Caco-2 (cell line): ENCODE data around the gene HNF1B. TPM values are rescaled to one million over a fixed set of nuclear protein-coding genes. Genes with fewer than 3 reads are reported as not detected.
A peak's percentile ranks its signal among the peaks of the same experiment; 100 is the strongest.

Source experiments
- BruUV-seq: library from RNA; stranded (reverse); fragments of 400-500 nt; replicated peaks from 2 replicates; lab custom pipeline; 2021; lab: Mats Ljungman, UMichigan
- CTCF ChIA-PET: fragments of 300-600 bp; sonication (Branson Sonifier 250); formaldehyde crosslinking; loops from one replicate; lab custom pipeline; 2022; ENCODE audit warnings: antibody characterized with exemption; lab: Charles Lee
- POLR2A ChIA-PET: fragments of 300-600 bp; sonication (Branson Sonifier 250); formaldehyde crosslinking; loops from one replicate; lab custom pipeline; 2022; ENCODE audit warnings: antibody characterized with exemption; lab: Charles Lee
- DNase-seq, 2 experiments: peaks; one replicate each; pipeline versions ENCODE4 v3.0.0 to v3.0.0-alpha.2; 2020 to 2022
- H3K27me3 ChIP-seq: replicated peaks from 2 replicates; pipeline ENCODE4 v1.6.0; 2011; ENCODE audit warnings: low read length; ENCODE audit not compliant: control insufficient read depth, insufficient read depth
- H3K36me3 ChIP-seq: 2 replicates; pipeline ENCODE4 v1.5.1; 2011; ENCODE audit warnings: low read length; ENCODE audit not compliant: control insufficient read depth, insufficient read depth
- H3K4me1 ChIP-seq: fragments of 250-450 bp; sonication (Bioruptor Pico); 2 replicates; pipeline ENCODE4 v1.5.1; 2020; ENCODE audit warnings: mild to moderate bottlenecking
- H3K4me3 ChIP-seq: 2 replicates; pipeline ENCODE4 v1.5.1; 2011; ENCODE audit warnings: low read depth, mild to moderate bottlenecking, control low read depth, low read length
- H3K9me3 ChIP-seq: fragments of 250-450 bp; sonication (Bioruptor Pico); 2 replicates; pipeline ENCODE4 v1.5.1; 2020; ENCODE audit warnings: mild to moderate bottlenecking, moderate library complexity
- H3K27ac Mint-ChIP-seq: one replicate; pipeline ENCODE4 v1.8.0; 2022; ENCODE audit warnings: mixed read lengths; ENCODE audit not compliant: unreplicated experiment
- H3K27me3 Mint-ChIP-seq: one replicate; pipeline ENCODE4 v1.8.0; 2022; ENCODE audit warnings: mixed read lengths; ENCODE audit not compliant: insufficient read depth, unreplicated experiment
- H3K36me3 Mint-ChIP-seq: one replicate; pipeline ENCODE4 v1.8.0; 2022; ENCODE audit warnings: mild to moderate bottlenecking, mixed read lengths; ENCODE audit not compliant: insufficient read depth, unreplicated experiment
- H3K4me1 Mint-ChIP-seq: one replicate; pipeline ENCODE4 v1.8.0; 2022; ENCODE audit warnings: low read depth, mixed read lengths; ENCODE audit not compliant: unreplicated experiment
- H3K4me3 Mint-ChIP-seq: one replicate; pipeline ENCODE4 v1.8.0; 2022; ENCODE audit warnings: mild to moderate bottlenecking, moderate library complexity, mixed read lengths; ENCODE audit not compliant: unreplicated experiment
- H3K9me3 Mint-ChIP-seq: one replicate; pipeline ENCODE4 v1.8.0; 2022; ENCODE audit warnings: mixed read lengths; ENCODE audit not compliant: unreplicated experiment
- CTCF ChIP-seq, 2 experiments: fragments of 200-600 bp in 1 of 2; IDR thresholded peaks; 1 replicate in 1 of 2; 2 replicates in 1 of 2; pipeline versions ENCODE4 v1.5.1 to v1.8.0; 2011 to 2022; ENCODE audit warnings: antibody characterized with exemption in 1 of 2, control low read depth in 1 of 2, inconsistent platforms in 1 of 2, low read depth in 1 of 2, low read length in 1 of 2, mild to moderate bottlenecking in 1 of 2, moderate library complexity in 1 of 2; ENCODE audit not compliant: insufficient read depth in 1 of 2, severe bottlenecking in 1 of 2, unreplicated experiment in 1 of 2
- intact Hi-C: fragments of 100-400 bp; cut with micrococcal nuclease; formaldehyde crosslinking; loops from one replicate; pipeline ENCODE4 v1.10.0; 2022; ENCODE audit not compliant: unreplicated experiment
- total RNA-seq: library from RNA; stranded (reverse); gene quantifications from 2 replicates; pipeline ENCODE4 v1.2.3, GENCODE V29; 2022

The HNF1B gene
- total RNA-seq, 1 experiment from 2014 or later: 36.9 TPM

GRCh38 chr17:37741341-37742115 is 3.3 kb downstream of the HNF1B start:
- Mint-ChIP-seq H3K4me1 (peaks cover 32% of the 10 kb centered on the region), H3K27me3 (no peaks in the 10 kb centered on the region), H3K36me3 (peaks cover 58% of the 10 kb centered on the region), H3K4me3 (peak overlapping the region; percentile 100), H3K9me3 (no peaks in the 10 kb centered on the region), H3K27ac (peak overlapping the region; percentile 100)
- TF ChIP-seq CTCF (IDR thresholded peaks at IDR 0.05; ENCODE audit: insufficient read depth in 1 of 2, low read depth in 1 of 2, low read length in 1 of 2, severe bottlenecking in 1 of 2, unreplicated experiment in 1 of 2): no peak
- peak overlapping the region; percentile 64 for H3K4me3 ChIP-seq
- peaks cover 4% of the 10 kb centered on the region for H3K36me3 ChIP-seq
- ChIA-PET CTCF (interaction anchor here (2.1 kb wide), 1 partner anchor 75 kb away, joined by 7 read pairs; no protein-coding TSS in a partner anchor), POLR2A (interaction anchor here (0.5 to 1.3 kb wide), 2 partner anchors 32 to 132 kb away, joined by 3 to 9 read pairs; partner anchors contain the start of gene SYNRG)
- H3K27me3 ChIP-seq: no peaks in the 10 kb centered on the region
- BruUV-seq: no TSS peak
- H3K4me1 ChIP-seq: peaks cover 30% of the 10 kb centered on the region
- no peaks in the 10 kb centered on the region for H3K9me3 ChIP-seq
- no peak for DNase-seq
- intact Hi-C loops: loop anchor here (1.0 kb wide), 1 partner anchor 31 kb away; no protein-coding TSS in a partner anchor

DNA sequence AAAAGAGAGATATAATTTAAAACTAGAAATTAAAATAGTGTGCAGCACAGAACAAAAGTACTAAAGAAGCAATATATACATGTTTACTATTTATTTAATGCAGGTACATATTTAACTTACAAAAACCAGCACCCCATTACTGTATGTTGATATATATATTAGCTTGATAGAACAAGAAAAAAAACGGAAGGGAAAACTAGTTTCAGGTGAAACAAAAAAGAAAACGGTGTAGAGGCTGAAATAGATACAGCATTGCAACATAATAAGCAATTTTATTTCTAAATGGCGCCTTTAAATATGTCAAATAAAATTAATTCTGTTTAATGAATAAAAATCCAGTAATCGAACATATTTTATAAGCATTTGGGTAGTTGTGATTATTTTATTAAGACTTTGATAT is 3.9 kb downstream of the HNF1B start:
- ChIA-PET CTCF (interaction anchor here (0.6 kb wide), 1 partner anchor 173 kb away, joined by 4 read pairs; no protein-coding TSS in a partner anchor), POLR2A (interaction anchor here (0.6 kb wide), 1 partner anchor 51 kb away, joined by 5 read pairs; no protein-coding TSS in a partner anchor)
- peak overlapping the region; percentile 100 for H3K4me3 Mint-ChIP-seq
- H3K4me1 Mint-ChIP-seq: peaks cover 28% of the 10 kb centered on the region
- peak overlapping the region; percentile 100 for H3K27ac Mint-ChIP-seq
- no peak for TF ChIP-seq CTCF (IDR thresholded peaks at IDR 0.05; ENCODE audit: insufficient read depth in 1 of 2, low read depth in 1 of 2, low read length in 1 of 2, severe bottlenecking in 1 of 2, unreplicated experiment in 1 of 2)
- H3K9me3 ChIP-seq: no peaks in the 10 kb centered on the region
- H3K4me1 ChIP-seq: peaks cover 24% of the 10 kb centered on the region
- intact Hi-C loops: no loop called here
- no peaks in the 10 kb centered on the region for H3K27me3 Mint-ChIP-seq
- BruUV-seq: no TSS peak
- peaks cover 5% of the 10 kb centered on the region for H3K36me3 ChIP-seq
- H3K36me3 Mint-ChIP-seq: peaks cover 64% of the 10 kb centered on the region
- no peaks in the 10 kb centered on the region for H3K9me3 Mint-ChIP-seq
- no peaks in the 10 kb centered on the region for H3K27me3 ChIP-seq
- DNase-seq: no peak
- H3K4me3 ChIP-seq: no peak overlapping the region

GRCh38 chr17:37737971-37738370 is 6.9 kb downstream of the HNF1B start:
- no peaks in the 10 kb centered on the region for H3K9me3 ChIP-seq
- H3K4me1 Mint-ChIP-seq: peaks cover 28% of the 10 kb centered on the region
- POLR2A ChIA-PET: no interaction called here
- intact Hi-C loops: loop anchor here (10.0 kb wide), 1 partner anchor 63 kb away; no protein-coding TSS in a partner anchor
- no peak overlapping the region for H3K4me3 ChIP-seq
- H3K4me3 Mint-ChIP-seq: no peak overlapping the region
- no peaks in the 10 kb centered on the region for H3K27me3 Mint-ChIP-seq
- H3K27me3 ChIP-seq: no peaks in the 10 kb centered on the region
- no TSS peak for BruUV-seq
- peak overlapping the region; percentile 19 for H3K27ac Mint-ChIP-seq
- TF ChIP-seq CTCF (IDR thresholded peaks at IDR 0.05; ENCODE audit: insufficient read depth in 1 of 2, low read depth in 1 of 2, low read length in 1 of 2, severe bottlenecking in 1 of 2, unreplicated experiment in 1 of 2): no peak
- no peak for DNase-seq
- peaks cover 5% of the 10 kb centered on the region for H3K36me3 ChIP-seq
- H3K36me3 Mint-ChIP-seq: peaks cover 59% of the 10 kb centered on the region
- H3K4me1 ChIP-seq: peaks cover 23% of the 10 kb centered on the region
- H3K9me3 Mint-ChIP-seq: no peaks in the 10 kb centered on the region
- CTCF ChIA-PET: interaction anchor here (0.6 to 1.4 kb wide), 4 partner anchors 9 to 78 kb away, joined by 3 to 4 read pairs (median 3); no protein-coding TSS in a partner anchor
